Measurements from ENCODE around the gene CFHR5.

The CFHR5 gene

GRCh38 chr1:197017558-197018146, 40.3 kb downstream of the CFHR5 start:
- DNase-seq (ENCODE audit: low read depth, low spot score) = no peak

GRCh38 chr1:197021716-197022115, 44.4 kb downstream of the CFHR5 start:
- DNase-seq (ENCODE audit: low read depth, low spot score) = no peak

- peak; percentile 3 for DNase-seq (ENCODE audit: low read depth, low spot score)
Observed at GRCh38 chr1:197024460-197024859, 47.1 kb downstream of the CFHR5 start.

- no peak for DNase-seq (ENCODE audit: low read depth, low spot score)
Observed at GRCh38 chr1:197027359-197027758, 50.0 kb downstream of the CFHR5 start.

- no peak for DNase-seq (ENCODE audit: low read depth, low spot score)
Observed at GRCh38 chr1:197029749-197030148, 52.4 kb downstream of the CFHR5 start.

GRCh38 chr1:197034631-197035339, 57.4 kb downstream of the CFHR5 start:
- peak; percentile 47 for DNase-seq (ENCODE audit: low read depth, low spot score)

GRCh38 chr1:197036861-197037260, 59.5 kb downstream of the CFHR5 start:
- no peak for DNase-seq (ENCODE audit: low read depth, low spot score)

GRCh38 chr1:197041486-197042353, 64.4 kb downstream of the CFHR5 start:
- no peak for DNase-seq (ENCODE audit: low read depth, low spot score)

- no peak for DNase-seq (ENCODE audit: low read depth, low spot score)
Observed at GRCh38 chr1:197042676-197043341, 65.5 kb downstream of the CFHR5 start.

GRCh38 chr1:197049100-197049499, 71.7 kb downstream of the CFHR5 start:
- no peak for DNase-seq (ENCODE audit: low read depth, low spot score)
